Measurements from ENCODE around the gene ST3GAL5.

DNA sequence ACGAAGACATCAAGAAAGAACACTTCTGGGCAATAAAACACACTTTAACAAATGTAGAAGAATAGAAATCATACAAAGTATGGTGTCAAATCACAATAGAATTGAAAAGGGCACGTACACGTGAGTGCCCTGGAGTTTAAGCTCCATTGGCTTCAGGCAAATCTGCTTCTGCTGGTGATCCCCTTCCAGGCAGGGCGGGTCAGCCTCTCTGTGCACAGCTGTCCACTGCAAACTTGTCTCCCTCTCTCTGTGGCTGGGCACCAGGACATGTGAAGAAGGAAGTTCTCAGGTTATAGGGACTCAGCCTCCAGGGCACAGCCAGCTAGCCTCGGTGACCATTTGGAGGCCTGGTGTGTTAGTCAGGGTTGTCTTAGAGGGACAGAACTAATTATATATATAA lies 66.0 kb downstream of the ST3GAL5 start:
- TF ChIP-seq, protein P1, sequence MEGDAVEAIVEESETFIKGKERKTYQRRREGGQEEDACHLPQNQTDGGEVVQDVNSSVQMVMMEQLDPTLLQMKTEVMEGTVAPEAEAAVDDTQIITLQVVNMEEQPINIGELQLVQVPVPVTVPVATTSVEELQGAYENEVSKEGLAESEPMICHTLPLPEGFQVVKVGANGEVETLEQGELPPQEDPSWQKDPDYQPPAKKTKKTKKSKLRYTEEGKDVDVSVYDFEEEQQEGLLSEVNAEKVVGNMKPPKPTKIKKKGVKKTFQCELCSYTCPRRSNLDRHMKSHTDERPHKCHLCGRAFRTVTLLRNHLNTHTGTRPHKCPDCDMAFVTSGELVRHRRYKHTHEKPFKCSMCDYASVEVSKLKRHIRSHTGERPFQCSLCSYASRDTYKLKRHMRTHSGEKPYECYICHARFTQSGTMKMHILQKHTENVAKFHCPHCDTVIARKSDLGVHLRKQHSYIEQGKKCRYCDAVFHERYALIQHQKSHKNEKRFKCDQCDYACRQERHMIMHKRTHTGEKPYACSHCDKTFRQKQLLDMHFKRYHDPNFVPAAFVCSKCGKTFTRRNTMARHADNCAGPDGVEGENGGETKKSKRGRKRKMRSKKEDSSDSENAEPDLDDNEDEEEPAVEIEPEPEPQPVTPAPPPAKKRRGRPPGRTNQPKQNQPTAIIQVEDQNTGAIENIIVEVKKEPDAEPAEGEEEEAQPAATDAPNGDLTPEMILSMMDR (IDR thresholded peaks at IDR 0.05; ENCODE audit: insufficient read depth, low read depth, low read length) = no peak
- no peak for TF ChIP-seq EZH2 (IDR thresholded peaks at IDR 0.05; ENCODE audit: insufficient read depth, low read length)

All from astrocyte (in vitro differentiated cells and primary cell).